Loucy (cell line): ENCODE measurements around the gene PRDM10.

ENCODE experiments used
- H2AFZ ChIP-seq: fragments of 200-600 bp; sonication (generic); 2 replicates; pipeline ENCODE4 v1.6.0; 2016; ENCODE audit warnings: antibody characterized with exemption, mild to moderate bottlenecking, low read length, moderate library complexity
- H3F3A ChIP-seq: fragments of 200-600 bp; 2 replicates; pipeline ENCODE4 v1.6.0; 2016; ENCODE audit warnings: antibody characterized with exemption, low read depth, mild to moderate bottlenecking
- H3K27me3 ChIP-seq: fragments of 200-600 bp; sonication (generic); 2 replicates; pipeline ENCODE4 v1.6.1; 2014; ENCODE audit warnings: low read length, mild to moderate bottlenecking; ENCODE audit not compliant: insufficient read depth, poor library complexity, severe bottlenecking
- H3K36me3 ChIP-seq: fragments of 200-600 bp; sonication (generic); 2 replicates; pipeline ENCODE4 v1.6.1; 2016; ENCODE audit warnings: low read length; ENCODE audit not compliant: insufficient read depth
- H3K4me1 ChIP-seq: fragments of 200-600 bp; sonication (generic); 2 replicates; pipeline ENCODE4 v1.5.1; 2014; ENCODE audit warnings: low read length, mild to moderate bottlenecking; ENCODE audit not compliant: insufficient read depth, poor library complexity, severe bottlenecking
- H3K4me2 ChIP-seq: fragments of 200-600 bp; sonication (generic); 2 replicates; pipeline ENCODE4 v1.6.0; 2014; ENCODE audit warnings: antibody characterized with exemption, low read length, low read depth, mild to moderate bottlenecking; ENCODE audit not compliant: poor library complexity, severe bottlenecking
- H3K4me3 ChIP-seq: fragments of 200-600 bp; sonication (generic); 2 replicates; pipeline ENCODE4 v1.5.1; 2014; ENCODE audit warnings: low read length, mild to moderate bottlenecking, mixed read lengths; ENCODE audit not compliant: poor library complexity, severe bottlenecking
- H3K79me2 ChIP-seq: fragments of 200-600 bp; sonication (generic); 2 replicates; pipeline ENCODE4 v1.6.1; 2014; ENCODE audit warnings: low read length; ENCODE audit not compliant: insufficient read depth
- H3K9ac ChIP-seq: fragments of 200-600 bp; sonication (generic); 2 replicates; pipeline ENCODE4 v1.6.0; 2014; ENCODE audit warnings: mild to moderate bottlenecking, low read depth, low read length, moderate library complexity; ENCODE audit not compliant: poor library complexity, severe bottlenecking
- H3K9me2 ChIP-seq: fragments of 200-600 bp; sonication (generic); replicated peaks from 2 replicates; pipeline ENCODE4 v1.6.1; 2016; ENCODE audit warnings: low read depth, low read length, mixed read lengths
- H3K9me3 ChIP-seq: fragments of 200-600 bp; sonication (generic); 2 replicates; pipeline ENCODE4 v1.6.1; 2014; ENCODE audit warnings: mild to moderate bottlenecking, antibody characterized with exemption, low read length, low read depth; ENCODE audit not compliant: insufficient read depth
- H4K20me1 ChIP-seq: fragments of 200-600 bp; sonication (generic); 2 replicates; pipeline ENCODE4 v1.6.0; 2014; ENCODE audit warnings: antibody characterized with exemption, low read length, mild to moderate bottlenecking; ENCODE audit not compliant: insufficient read depth, poor library complexity, severe bottlenecking
- CTCF ChIP-seq: fragments of 200-600 bp; sonication (generic); conservative IDR thresholded peaks from 2 replicates; pipeline ENCODE4 v1.5.1; 2014; ENCODE audit warnings: mild to moderate bottlenecking, antibody characterized with exemption, low read length
- EZH2phosphoT487 ChIP-seq: fragments of 200-600 bp; IDR thresholded peaks from 2 replicates; pipeline ENCODE4 v1.6.1; 2018; ENCODE audit warnings: antibody characterized with exemption, mild to moderate bottlenecking, moderate library complexity, borderline replicate concordance

The PRDM10 gene

GRCh38 chr11:130025371-130025770, 22.7 kb upstream of the PRDM10 start:
- Histone ChIP-seq H4K20me1 (no peaks in the 10 kb centered on the region), H3K79me2 (no peaks in the 10 kb centered on the region), H3K4me2 (no peak overlapping the region), H3K4me1 (peaks cover 5% of the 10 kb centered on the region), H3K9me2 (no peaks in the 10 kb centered on the region), H3K36me3 (no peaks in the 10 kb centered on the region), H3F3A (no peaks in the 10 kb centered on the region), H2AFZ (no peak overlapping the region), H3K4me3 (no peak overlapping the region), H3K27me3 (no peaks in the 10 kb centered on the region), H3K9me3 (no peaks in the 10 kb centered on the region), H3K9ac (no peak overlapping the region)
- TF ChIP-seq EZH2phosphoT487 (no peak), CTCF (no peak)

- TF ChIP-seq EZH2phosphoT487 (no peak), CTCF (no peak)
These were observed 21.7 kb upstream of the PRDM10 start for GRCh38 chr11:130024361-130024760.

DNA sequence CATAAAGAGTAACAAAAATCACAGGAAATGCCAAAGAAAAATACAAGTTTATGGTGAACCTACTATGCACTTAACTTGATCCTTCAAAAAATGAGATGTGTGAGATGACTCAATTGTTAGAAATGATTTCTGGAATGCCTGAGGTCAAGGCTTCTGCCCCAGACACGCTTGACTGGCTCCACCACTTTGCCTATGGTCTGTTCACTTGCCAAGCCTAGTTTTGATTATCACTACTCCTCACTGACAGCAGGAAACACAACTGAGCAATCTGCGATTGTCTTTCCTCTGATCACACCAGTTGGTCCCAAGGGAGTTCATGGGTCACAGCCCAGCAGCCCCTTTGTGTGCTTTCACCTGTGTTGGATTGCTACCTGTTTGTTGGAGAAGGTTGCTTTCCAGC, 20.6 kb upstream of the PRDM10 start:
- no peak overlapping the region for H3K4me2 ChIP-seq
- H3F3A ChIP-seq = no peaks in the 10 kb centered on the region
- no peaks in the 10 kb centered on the region for H3K79me2 ChIP-seq
- H3K36me3 ChIP-seq = no peaks in the 10 kb centered on the region
- H3K9ac ChIP-seq = no peak overlapping the region
- H3K4me1 ChIP-seq = peaks cover 5% of the 10 kb centered on the region
- H3K27me3 ChIP-seq = no peaks in the 10 kb centered on the region
- H4K20me1 ChIP-seq = no peaks in the 10 kb centered on the region
- no peaks in the 10 kb centered on the region for H3K9me3 ChIP-seq
- H3K9me2 ChIP-seq = no peaks in the 10 kb centered on the region
- TF ChIP-seq CTCF = no peak
- H2AFZ ChIP-seq = no peak overlapping the region
- H3K4me3 ChIP-seq = no peak overlapping the region

More at GRCh38 chr11:130024361-130024760, 21.7 kb upstream of the PRDM10 start:
- Histone ChIP-seq H3K4me3 (no peak overlapping the region), H4K20me1 (no peaks in the 10 kb centered on the region), H3K9me2 (no peaks in the 10 kb centered on the region), H3K36me3 (no peaks in the 10 kb centered on the region), H3K4me2 (no peak overlapping the region), H3F3A (no peaks in the 10 kb centered on the region), H2AFZ (no peak overlapping the region), H3K4me1 (peaks cover 5% of the 10 kb centered on the region), H3K9ac (no peak overlapping the region), H3K79me2 (no peaks in the 10 kb centered on the region), H3K9me3 (no peaks in the 10 kb centered on the region), H3K27me3 (no peaks in the 10 kb centered on the region)
